ENCODE data around the gene CALN1.

Gene CALN1

DNA sequence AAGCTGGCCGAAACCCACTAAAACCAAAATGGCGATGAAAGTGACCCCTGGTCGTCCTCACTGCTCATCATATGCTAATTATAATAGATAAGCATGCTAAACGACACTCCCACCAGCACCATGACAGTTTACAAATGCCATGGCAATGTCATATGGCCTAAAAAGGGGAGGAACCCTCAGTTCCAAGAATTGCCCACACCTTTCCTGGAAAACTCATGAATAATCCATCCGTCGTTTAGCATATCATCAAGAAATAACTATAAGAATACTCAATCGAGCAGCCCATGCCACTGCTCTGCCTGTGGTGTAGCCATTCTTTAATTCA, 422.0 kb downstream of the CALN1 start:
- no peak overlapping the region for H3K4me3 ChIP-seq (ENCODE audit: low read depth, low read length)
- H3K27me3 ChIP-seq (ENCODE audit: control insufficient read depth, insufficient read depth, low read length), result no peaks in the 10 kb centered on the region
- H3K9ac ChIP-seq (ENCODE audit: low read depth, low read length), result no peak overlapping the region
- no peaks in the 10 kb centered on the region for H3K36me3 ChIP-seq (ENCODE audit: control insufficient read depth, insufficient read depth, low read length)
- H3K4me1 ChIP-seq (ENCODE audit: control insufficient read depth, insufficient read depth, low read length), result no peaks in the 10 kb centered on the region
- no peaks in the 10 kb centered on the region for H3K9me3 ChIP-seq (ENCODE audit: control insufficient read depth, insufficient read depth, low read length)
- H3K27ac ChIP-seq (ENCODE audit: low read depth, low read length), result no peak overlapping the region

DNA sequence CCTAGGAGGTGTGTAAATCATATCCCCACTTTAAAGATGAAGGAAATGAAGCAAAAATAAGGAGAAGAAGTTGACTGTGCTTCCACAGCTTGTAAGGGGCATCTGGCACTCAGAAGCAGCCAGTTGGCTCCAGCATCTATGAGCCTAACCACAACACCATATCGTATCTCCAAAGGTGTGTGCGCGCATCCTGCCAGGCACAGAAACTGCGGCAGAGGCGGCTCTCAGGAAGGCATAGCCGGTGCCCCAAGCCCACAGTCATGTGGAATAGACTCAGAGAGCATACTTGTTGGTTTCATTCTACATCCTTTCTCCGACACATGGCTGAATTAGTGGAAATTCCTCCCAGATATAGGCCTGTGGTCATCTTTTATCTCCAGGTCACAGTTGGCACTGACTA, 423.9 kb downstream of the CALN1 start:
- Histone ChIP-seq H3K27ac (ENCODE audit: low read depth, low read length) (no peak overlapping the region), H3K4me1 (ENCODE audit: control insufficient read depth, insufficient read depth, low read length) (no peaks in the 10 kb centered on the region), H3K36me3 (ENCODE audit: control insufficient read depth, insufficient read depth, low read length) (no peaks in the 10 kb centered on the region), H3K9ac (ENCODE audit: low read depth, low read length) (no peak overlapping the region), H3K9me3 (ENCODE audit: control insufficient read depth, insufficient read depth, low read length) (no peaks in the 10 kb centered on the region), H3K4me3 (ENCODE audit: low read depth, low read length) (no peak overlapping the region), H3K27me3 (ENCODE audit: control insufficient read depth, insufficient read depth, low read length) (no peaks in the 10 kb centered on the region)

DNA sequence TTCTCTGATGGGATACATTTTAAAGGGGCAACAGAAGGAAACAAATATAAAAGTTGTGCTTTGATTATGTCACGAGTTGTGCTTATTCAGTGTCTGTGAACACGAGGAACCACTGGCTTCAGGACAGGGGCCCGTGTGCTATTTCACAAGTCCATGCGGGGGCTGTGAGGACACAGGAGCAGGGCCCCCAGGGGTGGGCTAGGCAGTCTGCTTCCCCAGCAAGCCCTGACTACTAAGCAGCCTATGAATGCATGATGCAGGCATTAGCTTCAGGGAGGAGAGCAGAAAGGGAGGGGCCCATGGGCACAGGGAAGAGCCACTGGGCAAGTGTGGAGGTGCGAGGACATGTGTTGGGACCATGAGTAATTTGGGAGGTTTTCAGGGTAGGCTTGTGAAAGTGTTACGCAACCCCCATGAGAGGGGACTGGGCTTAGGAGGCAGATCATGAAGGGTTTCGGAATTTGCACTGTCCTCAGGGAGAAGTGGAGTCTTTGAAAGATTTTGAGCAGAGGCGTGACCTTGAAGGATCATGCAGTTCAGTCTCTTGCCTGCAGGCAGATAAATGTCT, 424.9 kb downstream of the CALN1 start:
- Histone ChIP-seq H3K27me3 (ENCODE audit: control insufficient read depth, insufficient read depth, low read length) (no peaks in the 10 kb centered on the region), H3K36me3 (ENCODE audit: control insufficient read depth, insufficient read depth, low read length) (no peaks in the 10 kb centered on the region), H3K9me3 (ENCODE audit: control insufficient read depth, insufficient read depth, low read length) (no peaks in the 10 kb centered on the region), H3K9ac (ENCODE audit: low read depth, low read length) (no peak overlapping the region), H3K4me3 (ENCODE audit: low read depth, low read length) (no peak overlapping the region), H3K27ac (ENCODE audit: low read depth, low read length) (no peak overlapping the region), H3K4me1 (ENCODE audit: control insufficient read depth, insufficient read depth, low read length) (no peaks in the 10 kb centered on the region)

DNA sequence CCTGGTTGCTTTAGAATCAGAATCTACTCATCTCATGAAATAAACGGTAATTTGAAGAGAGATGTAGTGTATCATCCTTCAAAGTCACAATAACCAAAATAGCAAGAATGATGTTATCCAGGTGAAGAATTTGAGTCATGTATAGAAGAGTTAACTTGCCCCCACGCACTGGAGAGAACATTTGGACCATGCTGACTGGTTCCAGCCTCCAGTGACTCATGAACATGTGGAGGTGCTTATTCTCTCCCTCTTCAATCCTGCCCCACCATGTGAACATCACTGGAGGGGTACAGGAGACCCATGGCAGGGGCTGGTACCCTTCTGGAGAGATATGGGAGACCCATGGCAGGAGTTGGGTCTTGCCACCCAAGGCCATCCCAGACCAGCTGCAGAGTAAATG, 427.8 kb downstream of the CALN1 start:
- Histone ChIP-seq H3K9me3 (ENCODE audit: control insufficient read depth, insufficient read depth, low read length) (no peaks in the 10 kb centered on the region), H3K36me3 (ENCODE audit: control insufficient read depth, insufficient read depth, low read length) (no peaks in the 10 kb centered on the region), H3K27me3 (ENCODE audit: control insufficient read depth, insufficient read depth, low read length) (no peaks in the 10 kb centered on the region), H3K9ac (ENCODE audit: low read depth, low read length) (no peak overlapping the region), H3K4me1 (ENCODE audit: control insufficient read depth, insufficient read depth, low read length) (no peaks in the 10 kb centered on the region), H3K4me3 (ENCODE audit: low read depth, low read length) (no peak overlapping the region), H3K27ac (ENCODE audit: low read depth, low read length) (no peak overlapping the region)

DNA sequence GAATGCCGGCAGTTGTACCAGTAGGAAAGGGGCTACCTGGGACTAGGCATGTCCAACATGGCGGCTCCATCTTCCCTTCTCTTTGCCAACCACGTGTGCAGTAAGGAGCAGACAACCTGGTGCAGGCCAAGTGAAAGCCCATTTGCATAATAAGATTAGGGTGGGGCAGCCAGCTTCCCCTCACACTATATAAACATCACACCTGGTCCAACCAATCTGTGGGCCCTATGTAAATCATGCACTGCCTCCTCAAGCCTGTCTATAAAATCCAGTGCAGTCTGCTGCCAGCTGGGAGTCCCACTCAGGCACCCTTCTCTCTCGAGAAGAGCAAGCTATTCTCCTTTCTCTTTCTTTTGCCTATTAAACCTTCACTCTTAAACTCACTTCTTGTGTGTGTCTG, 429.3 kb downstream of the CALN1 start:
- H3K9ac ChIP-seq (ENCODE audit: low read depth, low read length), result no peak overlapping the region
- H3K4me3 ChIP-seq (ENCODE audit: low read depth, low read length), result no peak overlapping the region
- H3K4me1 ChIP-seq (ENCODE audit: control insufficient read depth, insufficient read depth, low read length), result no peaks in the 10 kb centered on the region
- H3K27me3 ChIP-seq (ENCODE audit: control insufficient read depth, insufficient read depth, low read length), result no peaks in the 10 kb centered on the region
- no peak overlapping the region for H3K27ac ChIP-seq (ENCODE audit: low read depth, low read length)
- H3K9me3 ChIP-seq (ENCODE audit: control insufficient read depth, insufficient read depth, low read length), result no peaks in the 10 kb centered on the region
- no peaks in the 10 kb centered on the region for H3K36me3 ChIP-seq (ENCODE audit: control insufficient read depth, insufficient read depth, low read length)

DNA sequence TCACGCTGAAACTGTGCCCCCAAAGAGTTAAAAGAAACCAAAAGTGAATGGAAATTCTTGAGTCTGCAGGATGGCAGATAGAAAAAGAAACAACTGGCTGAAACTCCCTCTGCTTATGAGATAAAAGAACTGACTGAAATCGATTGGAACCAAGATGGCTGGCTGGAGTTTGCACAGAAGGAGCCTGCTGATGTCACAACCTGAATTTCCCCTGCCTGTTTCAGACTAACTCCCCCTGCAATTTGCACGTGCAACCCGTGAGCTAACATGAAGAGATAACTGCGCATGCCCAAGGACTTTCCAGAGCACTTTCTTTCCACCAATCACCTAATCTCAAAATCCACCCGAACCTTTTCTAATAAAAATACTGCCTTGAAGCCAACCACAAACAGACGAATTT, 435.5 kb downstream of the CALN1 start:
- Histone ChIP-seq H3K4me1 (ENCODE audit: control insufficient read depth, insufficient read depth, low read length) (no peaks in the 10 kb centered on the region), H3K4me3 (ENCODE audit: low read depth, low read length) (no peak overlapping the region), H3K36me3 (ENCODE audit: control insufficient read depth, insufficient read depth, low read length) (no peaks in the 10 kb centered on the region), H3K9me3 (ENCODE audit: control insufficient read depth, insufficient read depth, low read length) (no peaks in the 10 kb centered on the region), H3K9ac (ENCODE audit: low read depth, low read length) (no peak overlapping the region), H3K27ac (ENCODE audit: low read depth, low read length) (no peak overlapping the region), H3K27me3 (ENCODE audit: control insufficient read depth, insufficient read depth, low read length) (no peaks in the 10 kb centered on the region)

DNA sequence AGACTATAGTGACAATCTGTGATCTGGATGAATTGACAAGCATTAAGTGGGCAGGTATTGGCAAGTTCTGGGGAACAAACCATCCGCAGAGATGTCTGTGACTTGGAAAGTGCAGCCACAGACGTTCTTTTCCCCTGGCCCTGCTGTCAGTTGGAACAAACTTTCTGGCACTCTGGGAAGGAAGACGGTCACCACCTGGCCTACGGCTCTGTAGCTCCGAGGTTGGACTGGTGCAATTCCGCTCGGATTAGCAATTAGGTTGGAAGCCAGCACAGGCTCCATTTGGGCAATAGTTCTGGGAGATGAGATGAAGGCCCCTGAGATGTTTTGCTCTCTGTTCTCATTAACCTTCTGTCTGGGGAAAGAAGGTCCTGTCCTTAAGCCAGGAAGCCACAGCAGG, 437.5 kb downstream of the CALN1 start:
- H3K4me1 ChIP-seq (ENCODE audit: control insufficient read depth, insufficient read depth, low read length), result no peaks in the 10 kb centered on the region
- H3K27me3 ChIP-seq (ENCODE audit: control insufficient read depth, insufficient read depth, low read length), result no peaks in the 10 kb centered on the region
- no peak overlapping the region for H3K4me3 ChIP-seq (ENCODE audit: low read depth, low read length)
- no peak overlapping the region for H3K9ac ChIP-seq (ENCODE audit: low read depth, low read length)
- no peak overlapping the region for H3K27ac ChIP-seq (ENCODE audit: low read depth, low read length)
- no peaks in the 10 kb centered on the region for H3K36me3 ChIP-seq (ENCODE audit: control insufficient read depth, insufficient read depth, low read length)
- H3K9me3 ChIP-seq (ENCODE audit: control insufficient read depth, insufficient read depth, low read length), result no peaks in the 10 kb centered on the region

DNA sequence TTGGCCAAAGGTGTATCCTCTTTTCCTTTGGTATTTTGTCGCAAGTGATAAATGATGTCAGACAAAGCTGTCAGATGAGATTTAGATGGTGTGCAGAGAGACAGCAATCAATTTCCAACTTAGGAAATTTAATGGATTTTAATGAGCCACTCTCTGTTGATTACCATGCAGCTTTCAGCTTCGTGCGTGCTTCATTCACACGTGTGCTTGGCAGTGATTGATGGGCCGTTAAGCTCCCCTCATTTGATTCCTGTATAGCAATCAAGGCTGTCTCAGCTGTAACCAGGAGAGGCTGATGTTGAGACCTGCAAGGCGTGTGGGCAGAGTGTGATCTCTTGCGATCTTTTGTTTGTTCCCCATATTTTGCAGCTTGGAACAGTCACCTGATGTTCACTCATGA, 439.6 kb downstream of the CALN1 start:
- H3K9me3 ChIP-seq (ENCODE audit: control insufficient read depth, insufficient read depth, low read length), result no peaks in the 10 kb centered on the region

DNA sequence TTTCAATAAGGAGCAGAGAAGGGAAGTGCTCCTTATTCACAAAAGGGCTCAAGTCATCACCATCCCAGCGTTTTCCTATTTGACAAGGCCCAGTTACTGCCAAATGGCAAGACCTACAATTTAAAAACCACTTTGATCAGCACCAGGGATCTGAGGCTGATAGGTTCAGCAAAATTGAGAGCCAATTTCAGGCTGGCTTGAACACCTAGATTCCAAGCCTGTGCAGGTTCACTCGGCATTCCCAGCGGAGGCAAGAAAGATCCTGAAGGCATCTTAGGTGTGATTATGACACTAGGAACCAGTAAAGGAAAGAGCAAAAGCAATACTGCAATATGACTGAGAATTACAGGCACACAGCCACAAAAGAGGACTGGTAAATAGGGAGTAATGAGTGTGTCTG, 441.4 kb downstream of the CALN1 start:
- Histone ChIP-seq H3K9ac (ENCODE audit: low read depth, low read length) (no peak overlapping the region), H3K4me1 (ENCODE audit: control insufficient read depth, insufficient read depth, low read length) (no peaks in the 10 kb centered on the region), H3K36me3 (ENCODE audit: control insufficient read depth, insufficient read depth, low read length) (no peaks in the 10 kb centered on the region), H3K27ac (ENCODE audit: low read depth, low read length) (no peak overlapping the region), H3K9me3 (ENCODE audit: control insufficient read depth, insufficient read depth, low read length) (no peaks in the 10 kb centered on the region), H3K27me3 (ENCODE audit: control insufficient read depth, insufficient read depth, low read length) (no peaks in the 10 kb centered on the region), H3K4me3 (ENCODE audit: low read depth, low read length) (no peak overlapping the region)

More for the DNA sequence above, 439.6 kb downstream of the CALN1 start:
- H3K27ac ChIP-seq (ENCODE audit: low read depth, low read length), result no peak overlapping the region
- H3K4me3 ChIP-seq (ENCODE audit: low read depth, low read length), result no peak overlapping the region
- no peaks in the 10 kb centered on the region for H3K36me3 ChIP-seq (ENCODE audit: control insufficient read depth, insufficient read depth, low read length)
- no peaks in the 10 kb centered on the region for H3K27me3 ChIP-seq (ENCODE audit: control insufficient read depth, insufficient read depth, low read length)
- no peak overlapping the region for H3K9ac ChIP-seq (ENCODE audit: low read depth, low read length)
- H3K4me1 ChIP-seq (ENCODE audit: control insufficient read depth, insufficient read depth, low read length), result no peaks in the 10 kb centered on the region

DNA sequence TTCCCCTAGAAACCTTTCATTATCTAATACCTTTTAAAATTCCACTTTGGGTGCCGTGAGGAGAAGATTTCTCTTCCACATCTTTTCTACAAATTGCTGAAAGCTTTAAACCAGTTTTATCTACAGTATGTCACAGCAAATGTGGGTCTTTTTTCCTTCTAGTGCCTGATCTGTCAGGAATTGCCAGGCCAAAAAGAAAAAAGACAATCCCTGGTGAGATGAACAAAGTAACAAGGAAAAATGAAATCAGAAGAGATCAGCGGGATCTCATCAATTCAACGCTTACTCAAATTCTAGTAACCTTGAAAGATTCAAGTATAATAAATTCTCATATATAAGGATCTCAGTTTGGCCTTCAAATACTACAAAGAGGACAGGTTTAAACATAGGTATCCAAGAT, 449.5 kb downstream of the CALN1 start:
- H3K9me3 ChIP-seq (ENCODE audit: control insufficient read depth, insufficient read depth, low read length), result no peaks in the 10 kb centered on the region
- H3K27me3 ChIP-seq (ENCODE audit: control insufficient read depth, insufficient read depth, low read length), result no peaks in the 10 kb centered on the region
- no peaks in the 10 kb centered on the region for H3K4me1 ChIP-seq (ENCODE audit: control insufficient read depth, insufficient read depth, low read length)
- no peak overlapping the region for H3K4me3 ChIP-seq (ENCODE audit: low read depth, low read length)
- no peaks in the 10 kb centered on the region for H3K36me3 ChIP-seq (ENCODE audit: control insufficient read depth, insufficient read depth, low read length)
- H3K9ac ChIP-seq (ENCODE audit: low read depth, low read length), result no peak overlapping the region
- no peak overlapping the region for H3K27ac ChIP-seq (ENCODE audit: low read depth, low read length)

DNA sequence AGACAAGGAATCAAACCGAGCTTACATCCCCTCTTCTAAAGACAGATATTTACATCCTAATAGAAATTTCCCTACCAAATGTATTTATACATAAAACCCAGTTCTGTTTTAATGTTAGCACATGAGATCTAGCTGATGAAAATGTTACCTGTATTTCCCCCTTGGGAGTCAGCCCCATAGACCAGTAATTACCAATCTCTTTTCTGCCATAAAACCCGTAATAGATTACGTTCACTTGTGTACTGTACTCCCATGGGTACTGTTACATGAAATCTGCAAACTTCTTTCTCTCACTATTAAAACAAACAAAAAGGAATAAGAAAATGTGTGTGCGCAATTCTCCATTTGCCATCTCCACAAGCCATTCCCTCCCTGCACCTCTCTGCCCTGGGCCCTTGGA, 450.9 kb downstream of the CALN1 start:
- no peak overlapping the region for H3K4me3 ChIP-seq (ENCODE audit: low read depth, low read length)
- no peak overlapping the region for H3K27ac ChIP-seq (ENCODE audit: low read depth, low read length)
- H3K9ac ChIP-seq (ENCODE audit: low read depth, low read length), result no peak overlapping the region
- no peaks in the 10 kb centered on the region for H3K4me1 ChIP-seq (ENCODE audit: control insufficient read depth, insufficient read depth, low read length)
- H3K36me3 ChIP-seq (ENCODE audit: control insufficient read depth, insufficient read depth, low read length), result no peaks in the 10 kb centered on the region
- no peaks in the 10 kb centered on the region for H3K9me3 ChIP-seq (ENCODE audit: control insufficient read depth, insufficient read depth, low read length)
- no peaks in the 10 kb centered on the region for H3K27me3 ChIP-seq (ENCODE audit: control insufficient read depth, insufficient read depth, low read length)

DNA sequence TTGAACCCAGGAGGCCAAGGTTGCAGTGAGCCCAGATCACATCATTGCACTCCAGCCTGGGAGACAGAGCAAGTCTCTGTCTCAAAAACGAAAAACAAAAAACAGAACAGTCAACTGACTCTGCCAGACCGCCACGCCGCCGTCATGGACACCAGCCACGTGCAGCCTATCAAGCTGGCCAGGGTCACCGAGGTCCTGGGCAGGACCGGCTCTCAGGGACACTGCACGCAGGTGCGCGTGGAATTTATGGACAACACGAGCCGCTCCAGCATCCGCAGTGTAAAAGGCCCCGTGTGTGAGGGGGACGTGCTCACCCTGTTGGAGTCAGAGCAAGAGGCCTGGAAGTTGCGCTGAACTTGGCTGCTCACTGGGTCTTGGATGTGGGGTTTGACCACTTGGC, 470.0 kb downstream of the CALN1 start:
- Histone ChIP-seq H3K4me3 (ENCODE audit: low read depth, low read length) (no peak overlapping the region), H3K27ac (ENCODE audit: low read depth, low read length) (no peak overlapping the region), H3K9ac (ENCODE audit: low read depth, low read length) (no peak overlapping the region), H3K9me3 (ENCODE audit: control insufficient read depth, insufficient read depth, low read length) (no peaks in the 10 kb centered on the region), H3K4me1 (ENCODE audit: control insufficient read depth, insufficient read depth, low read length) (peaks cover 9% of the 10 kb centered on the region), H3K36me3 (ENCODE audit: control insufficient read depth, insufficient read depth, low read length) (no peaks in the 10 kb centered on the region), H3K27me3 (ENCODE audit: control insufficient read depth, insufficient read depth, low read length) (no peaks in the 10 kb centered on the region)
